Measurements from ENCODE around the gene FAM135A.

DNA sequence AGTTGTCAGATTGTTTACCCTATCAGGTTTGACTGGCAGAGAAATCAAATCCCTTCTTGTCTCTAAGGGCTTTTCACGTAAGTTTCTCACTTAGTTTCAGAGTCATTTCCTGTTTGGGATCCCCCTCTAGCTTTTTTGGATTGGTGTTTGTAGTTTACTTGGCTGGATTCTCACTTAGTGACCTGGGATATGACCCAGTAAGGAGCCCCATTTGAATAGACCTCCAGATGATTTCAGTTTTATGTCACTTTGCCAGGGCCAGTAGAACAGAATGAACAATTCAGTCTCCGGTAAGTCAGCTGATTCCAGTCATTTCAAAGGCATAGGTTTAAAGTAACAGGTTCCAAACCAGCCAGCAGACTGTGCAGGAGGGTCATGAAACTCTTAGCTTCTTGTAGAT is 8.2 kb downstream of the FAM135A start:
- TF ChIP-seq YY1 (IDR thresholded peaks at IDR 0.05; ENCODE audit: insufficient read depth, insufficient read length), result no peak
- TF ChIP-seq ZNF274 (IDR thresholded peaks at IDR 0.05; ENCODE audit: low read depth, low read length), result no peak
